Body of pancreas (tissue), 4 donors: ENCODE data around the gene DMBT1.

Experiments
- CTCF ChIP-seq, 7 experiments: fragments of 450-650 bp in 4 of 7; fragments of 200-600 bp in 3 of 7; sonication (generic) in 3 of 7; IDR thresholded peaks; one replicate each; pipeline ENCODE4 v1.5.1; 2016 to 2019; ENCODE audit warnings: antibody characterized with exemption in 7 of 7
- POLR2A ChIP-seq, 3 donors: fragments of 450-650 bp; IDR thresholded peaks; one replicate each; pipeline ENCODE4 v1.6.1; 2016; ENCODE audit warnings: antibody characterized with exemption in 3 of 3, mild to moderate bottlenecking in 2 of 3

DNA sequence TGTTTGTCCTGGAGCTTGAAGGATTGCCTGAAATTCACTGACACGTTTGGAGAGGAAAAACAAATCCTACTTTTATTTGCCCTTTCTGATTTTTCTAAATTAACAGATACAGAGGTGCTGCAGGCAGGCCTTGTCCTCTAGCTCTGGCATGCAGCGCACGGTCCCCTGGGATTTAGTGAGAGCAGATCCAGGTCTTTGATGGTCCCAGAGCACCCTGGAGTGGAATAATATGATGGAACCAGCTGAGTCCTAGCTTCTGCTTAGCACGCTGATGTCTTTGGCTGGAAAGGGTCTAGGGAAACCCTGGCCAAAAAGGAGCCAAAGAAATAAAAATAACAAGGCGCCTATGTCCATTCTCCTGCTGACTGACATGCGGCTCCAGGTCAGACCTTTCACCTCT is 98.6 kb downstream of the DMBT1 start:
- no peak for TF ChIP-seq CTCF (IDR thresholded peaks at IDR 0.05)
- TF ChIP-seq POLR2A (IDR thresholded peaks at IDR 0.05) = no peak
